ENCODE results near the gene COL13A1.

COL13A1 gene
- total RNA-seq = 0 reads per million in 2 donors

DNA sequence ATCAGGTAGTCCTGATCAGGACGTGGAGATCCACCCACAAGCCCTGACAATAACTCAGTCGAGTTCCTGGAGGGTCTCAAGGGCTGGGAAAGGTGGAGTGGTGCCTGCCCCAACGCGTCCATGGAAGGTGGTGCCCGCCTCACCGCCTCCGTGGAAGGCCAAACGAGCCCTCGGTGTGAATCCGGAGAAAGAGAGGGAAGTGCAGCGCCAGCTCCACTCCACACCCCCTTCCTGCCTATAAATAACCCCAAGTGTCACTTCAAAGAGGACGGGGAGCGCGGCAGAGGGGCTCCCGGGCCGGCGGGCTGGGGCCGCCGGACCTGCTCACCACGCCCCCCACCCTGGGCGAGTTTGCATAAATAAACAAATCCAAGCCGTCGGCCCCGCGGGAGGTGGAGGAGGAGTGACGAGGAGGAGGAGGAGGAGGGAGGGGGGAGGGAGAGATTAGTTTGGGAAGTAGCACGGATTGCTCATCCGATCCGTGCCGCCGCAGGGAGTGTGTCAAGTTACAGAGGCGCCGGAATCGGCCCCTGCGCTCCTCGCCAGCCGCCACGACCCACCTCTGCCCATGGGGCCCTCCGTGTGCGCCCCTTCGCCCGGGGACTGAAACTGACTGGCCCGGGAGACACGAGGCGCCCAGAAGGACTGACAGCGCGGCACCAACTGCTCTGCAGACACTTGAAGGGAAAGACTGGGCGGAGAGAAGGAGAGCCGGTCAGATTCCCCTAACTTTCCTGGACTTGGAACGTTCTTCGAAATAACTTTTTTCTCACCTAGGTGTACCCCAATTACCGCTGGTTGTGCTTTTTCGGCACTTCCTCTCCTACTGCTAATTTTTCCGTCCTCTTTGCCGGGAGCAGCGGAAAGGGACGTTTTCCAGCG lies at the start of gene COL13A1:
TSS of gene COL13A1 (plus strand) at position 473 of the 882 bp plus-strand sequence. CDS start 518 bp downstream, outside the sequence.
- no peak for DNase-seq

DNA sequence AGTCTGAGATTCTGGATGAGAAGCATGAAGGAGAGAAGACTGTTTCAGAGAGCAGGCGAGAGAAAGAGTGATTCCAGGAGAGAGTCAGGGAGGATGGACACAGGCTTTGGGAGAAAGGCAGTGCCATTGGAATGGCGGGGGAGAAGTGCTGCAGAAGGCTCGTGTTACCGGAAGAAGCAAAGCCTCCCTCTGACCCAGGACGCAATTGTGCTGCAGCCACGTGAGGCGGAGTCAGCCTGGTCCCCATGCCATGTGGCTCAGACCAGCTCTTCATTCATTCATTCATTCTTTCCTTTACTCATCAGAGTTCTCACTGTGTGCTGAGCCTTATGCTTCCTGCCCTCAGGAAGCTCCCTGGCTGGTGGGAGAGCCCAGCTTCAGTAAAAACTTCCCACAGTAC lies 49.2 kb upstream of the COL13A1 start:
- no peak for DNase-seq

DNA sequence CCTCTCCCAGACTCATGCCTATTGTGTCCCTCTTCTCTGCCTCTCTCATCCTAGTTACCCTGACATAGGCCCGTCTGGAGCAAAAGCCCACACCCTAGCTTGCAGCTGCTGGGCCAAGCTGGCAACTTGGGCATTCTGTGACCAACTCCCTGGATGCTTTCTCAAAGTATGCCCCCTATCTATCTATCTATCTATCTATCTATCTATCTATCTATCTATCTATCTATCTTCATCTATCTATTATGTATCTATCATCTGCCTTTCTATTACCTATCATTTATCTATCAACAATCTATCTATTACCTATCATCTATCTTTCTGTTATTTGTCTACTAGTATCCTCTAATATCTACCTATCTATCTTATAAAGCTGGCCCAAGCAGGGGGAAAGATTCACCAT lies 45.4 kb upstream of the COL13A1 start:
- no peak for DNase-seq

DNA sequence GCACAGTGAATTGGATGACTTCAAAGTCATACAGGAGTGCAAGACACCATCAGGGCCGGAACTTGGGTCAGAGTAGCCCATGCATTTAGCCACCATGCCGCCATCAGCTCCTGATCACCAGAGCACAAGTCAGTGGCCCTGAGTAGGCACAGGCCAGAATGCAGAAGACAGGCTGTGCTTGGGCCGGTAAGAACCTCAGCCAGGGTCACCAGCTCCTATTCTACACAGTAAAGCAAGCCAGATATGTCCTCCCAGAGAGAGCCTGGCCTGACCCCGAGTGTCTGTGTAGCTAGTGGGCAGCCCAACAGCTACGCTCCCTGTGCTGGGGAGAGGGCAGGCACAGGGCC lies 44.5 kb upstream of the COL13A1 start:
- DNase-seq = no peak

DNA sequence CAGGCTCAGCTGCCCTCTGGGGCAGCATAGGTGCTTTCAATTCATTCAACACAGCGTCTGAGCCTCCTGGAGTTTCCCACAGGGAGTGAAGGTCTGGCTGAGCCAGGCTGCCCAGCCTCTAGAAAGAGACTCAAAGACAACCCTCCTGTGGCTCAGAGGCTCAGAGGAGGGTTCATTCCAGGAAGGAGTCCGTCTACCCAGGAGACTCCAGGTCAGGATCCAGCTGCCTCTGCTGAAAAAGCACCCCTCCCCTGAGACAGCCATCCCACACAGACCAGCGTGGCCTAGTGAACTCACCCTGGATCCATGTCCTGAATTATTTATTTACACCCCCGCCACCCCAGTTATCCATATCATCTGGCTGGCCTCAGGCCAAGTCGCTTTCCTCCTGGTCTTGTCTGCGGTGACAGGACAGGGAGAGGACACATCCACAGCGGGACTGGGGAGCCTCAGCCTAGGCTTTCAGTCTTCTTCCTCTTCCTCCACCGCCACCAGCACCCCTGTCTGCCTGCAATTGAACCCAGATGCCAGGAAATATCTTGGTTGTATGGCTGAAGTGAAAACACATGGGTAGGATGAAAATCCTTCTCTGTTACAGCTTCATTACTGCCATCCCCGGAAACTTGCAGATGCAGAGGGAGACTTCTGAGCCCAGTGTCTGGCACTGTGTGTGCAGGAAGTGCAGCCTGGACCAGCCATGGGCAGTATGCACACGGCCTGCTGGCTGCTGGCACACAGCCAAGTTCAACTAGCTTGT lies 44.0 kb upstream of the COL13A1 start:
- DNase-seq = no peak

DNA sequence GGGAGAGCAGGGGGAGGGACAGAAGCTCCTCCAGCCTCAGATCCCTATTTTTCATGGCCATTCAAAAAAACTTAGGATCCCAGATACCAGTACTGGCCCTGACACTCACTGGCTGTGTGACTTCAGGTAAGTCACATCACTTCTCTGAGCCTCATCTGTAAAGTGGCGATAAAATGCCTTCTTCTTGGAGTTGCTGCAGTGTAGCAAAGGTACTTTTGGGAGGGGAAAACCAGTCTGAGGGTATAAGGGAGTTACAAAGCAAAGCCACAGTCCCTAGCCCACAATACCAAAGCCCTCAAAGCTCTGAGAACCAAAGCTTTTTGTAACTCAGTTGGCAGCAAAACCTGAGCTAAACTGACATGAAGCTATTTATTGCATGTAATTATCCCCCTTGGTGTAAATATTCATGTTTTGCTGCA lies 43.4 kb upstream of the COL13A1 start:
- DNase-seq = no peak

DNA sequence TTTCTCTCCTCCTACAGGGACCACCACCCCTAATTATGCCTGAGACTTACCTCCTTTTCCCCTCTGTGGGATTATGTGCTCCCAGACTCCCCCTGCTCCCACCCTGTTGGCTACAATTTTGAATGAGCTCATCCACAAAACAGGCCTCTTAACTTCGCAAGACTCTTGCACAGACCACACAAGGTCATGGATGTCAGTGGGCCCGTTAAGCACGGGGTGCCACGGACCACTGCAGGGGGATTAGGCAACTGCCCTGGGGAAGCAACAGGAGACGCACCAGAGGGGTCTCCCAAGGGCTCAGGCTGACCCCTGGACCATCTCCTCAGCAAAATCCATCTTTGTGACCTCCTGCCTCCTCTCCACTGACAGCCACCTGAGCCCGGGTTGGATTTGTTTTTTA lies 42.1 kb upstream of the COL13A1 start:
- no peak for DNase-seq

DNA sequence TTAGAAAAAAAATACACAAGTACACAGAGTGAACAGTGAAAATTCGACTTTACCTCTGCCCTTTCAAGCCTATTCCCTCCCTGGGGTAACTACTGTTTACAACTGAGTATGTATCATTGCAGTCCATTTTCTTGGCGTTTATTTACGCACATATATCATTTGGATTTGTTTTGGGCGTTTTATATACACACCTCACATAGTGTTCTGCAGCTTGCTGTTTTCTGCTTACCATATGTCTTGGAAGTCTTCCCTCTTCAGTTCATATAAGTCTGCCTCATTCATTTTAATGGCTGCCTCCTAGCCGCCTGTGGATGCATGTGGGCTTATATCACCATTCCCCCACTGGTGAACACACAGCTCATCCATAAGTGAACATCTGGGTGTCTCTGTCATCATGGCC lies 41.6 kb upstream of the COL13A1 start:
- DNase-seq = no peak

DNA sequence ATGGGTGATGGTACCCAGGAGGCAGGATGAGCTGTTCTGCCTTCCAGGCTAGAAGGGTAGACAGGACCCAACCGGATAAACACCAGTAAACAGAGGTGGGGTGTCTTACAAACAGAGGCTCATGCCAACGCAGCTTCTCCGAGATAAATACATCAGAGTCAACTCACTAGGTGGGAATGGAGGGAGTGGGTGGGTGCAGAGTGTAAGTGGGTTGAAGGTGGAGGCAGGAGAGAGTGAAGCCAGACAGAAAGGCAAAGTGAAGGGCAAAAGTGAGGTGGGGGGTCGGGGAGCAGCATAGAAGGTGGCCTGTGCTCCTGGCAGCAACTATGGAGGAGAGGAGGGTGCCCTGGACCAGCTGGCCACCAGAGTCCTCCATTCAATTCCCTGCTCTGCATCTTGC lies 40.4 kb upstream of the COL13A1 start:
- no peak for DNase-seq

DNA sequence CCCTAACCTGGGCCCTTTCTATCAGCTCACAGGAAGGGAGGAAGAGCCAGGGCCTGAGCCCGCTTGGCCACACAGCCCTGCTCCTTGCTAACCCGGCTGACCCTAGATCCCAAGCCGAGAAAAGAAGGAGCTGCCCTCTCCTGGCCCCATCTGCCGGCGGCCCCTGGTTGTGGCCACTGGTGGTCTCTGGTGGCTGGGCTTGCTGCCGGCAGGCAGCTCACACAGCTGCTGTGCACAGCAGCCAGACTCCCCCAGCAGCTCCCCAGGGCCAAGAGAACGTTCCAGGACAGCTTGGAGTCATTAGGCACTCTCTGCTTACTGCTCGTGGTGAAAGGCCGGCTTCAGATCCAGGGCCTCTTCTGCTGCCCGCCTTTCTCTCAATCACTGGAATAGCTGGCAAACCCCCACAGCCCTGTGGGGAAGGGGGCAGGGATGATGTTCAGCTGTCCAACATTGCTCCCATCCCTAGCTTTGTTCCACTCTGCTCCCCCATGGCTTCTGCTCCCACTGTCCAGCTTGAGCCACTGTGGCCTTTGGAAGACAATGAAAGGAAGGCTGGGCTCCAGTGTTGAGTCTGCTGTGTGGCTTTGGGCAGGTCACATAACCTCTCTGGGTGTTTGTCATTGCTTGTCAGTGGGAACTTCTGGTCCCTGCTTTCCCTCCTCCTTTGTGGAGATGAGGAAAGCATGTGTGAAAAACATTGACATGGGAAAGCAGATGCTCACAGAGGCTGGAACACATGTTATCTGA lies 35.4 kb upstream of the COL13A1 start:
- no peak for DNase-seq

DNA sequence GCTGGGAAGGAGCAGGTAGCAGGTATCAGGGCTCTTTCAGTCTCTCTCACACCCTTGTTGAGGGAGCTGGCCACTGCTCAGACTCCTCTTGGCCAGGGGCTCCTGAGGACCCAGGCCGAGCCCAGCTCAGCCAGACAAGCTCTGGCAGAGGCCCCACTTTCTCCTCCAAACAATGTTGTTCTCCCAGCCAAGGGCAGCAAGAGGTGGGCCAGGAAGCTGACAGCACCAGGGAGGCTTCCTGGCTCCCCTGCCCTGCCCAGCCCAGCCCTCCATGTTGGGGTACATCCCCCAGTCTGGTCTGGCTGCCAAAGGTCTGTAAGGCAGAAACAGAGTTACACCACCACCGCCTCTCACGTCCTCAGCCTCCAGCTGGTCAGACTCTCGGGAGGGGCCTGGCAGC lies 33.9 kb upstream of the COL13A1 start:
- DNase-seq = no peak

DNA sequence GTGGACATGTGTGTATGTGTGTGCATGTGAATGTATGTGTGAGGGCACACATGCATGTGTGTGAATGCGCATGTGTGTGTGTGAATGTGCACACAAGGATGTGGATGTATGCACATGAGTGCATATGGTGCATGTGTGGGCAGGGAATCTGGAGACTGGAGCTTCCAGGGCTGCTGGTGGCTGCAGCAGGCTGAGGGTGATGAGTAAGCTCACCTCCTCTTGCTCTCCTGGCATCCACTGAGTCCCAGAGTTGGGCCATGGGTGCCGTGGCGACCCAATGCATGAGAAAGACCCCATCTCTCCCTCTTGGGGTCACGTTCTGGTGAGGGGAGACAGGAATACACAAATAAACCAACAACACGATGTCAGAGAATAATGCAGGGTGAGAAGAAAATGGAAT lies 33.3 kb upstream of the COL13A1 start:
- no peak for DNase-seq

DNA sequence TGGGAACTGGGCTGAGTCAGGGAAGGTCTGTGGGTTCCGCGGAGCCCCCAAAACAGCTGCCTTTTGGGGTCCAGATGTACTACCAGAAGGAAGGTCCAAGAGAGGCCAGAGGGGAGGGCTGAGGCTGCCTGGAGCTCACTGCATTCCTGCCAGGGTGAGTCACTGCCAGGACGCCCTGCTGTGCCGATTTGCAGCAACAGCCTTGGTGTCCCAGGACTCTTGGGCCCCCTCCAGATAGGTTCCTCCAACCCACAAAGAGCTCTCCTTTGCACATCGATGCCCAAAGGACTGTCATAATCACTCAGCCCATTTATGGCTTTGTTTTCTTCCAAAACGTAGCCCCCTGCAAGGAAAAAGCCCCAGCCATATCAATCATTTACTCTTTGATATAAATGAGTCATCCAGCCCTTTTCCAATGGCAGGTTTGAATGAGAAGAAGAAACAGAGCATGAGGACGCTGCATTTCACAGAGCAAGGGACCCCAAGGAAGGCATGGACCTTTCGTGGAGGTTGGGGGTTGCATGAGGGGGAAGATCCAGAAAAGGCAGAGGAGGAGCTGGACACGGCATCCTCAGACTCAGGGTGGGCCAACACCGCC lies 32.2 kb upstream of the COL13A1 start:
- DNase-seq = no peak

DNA sequence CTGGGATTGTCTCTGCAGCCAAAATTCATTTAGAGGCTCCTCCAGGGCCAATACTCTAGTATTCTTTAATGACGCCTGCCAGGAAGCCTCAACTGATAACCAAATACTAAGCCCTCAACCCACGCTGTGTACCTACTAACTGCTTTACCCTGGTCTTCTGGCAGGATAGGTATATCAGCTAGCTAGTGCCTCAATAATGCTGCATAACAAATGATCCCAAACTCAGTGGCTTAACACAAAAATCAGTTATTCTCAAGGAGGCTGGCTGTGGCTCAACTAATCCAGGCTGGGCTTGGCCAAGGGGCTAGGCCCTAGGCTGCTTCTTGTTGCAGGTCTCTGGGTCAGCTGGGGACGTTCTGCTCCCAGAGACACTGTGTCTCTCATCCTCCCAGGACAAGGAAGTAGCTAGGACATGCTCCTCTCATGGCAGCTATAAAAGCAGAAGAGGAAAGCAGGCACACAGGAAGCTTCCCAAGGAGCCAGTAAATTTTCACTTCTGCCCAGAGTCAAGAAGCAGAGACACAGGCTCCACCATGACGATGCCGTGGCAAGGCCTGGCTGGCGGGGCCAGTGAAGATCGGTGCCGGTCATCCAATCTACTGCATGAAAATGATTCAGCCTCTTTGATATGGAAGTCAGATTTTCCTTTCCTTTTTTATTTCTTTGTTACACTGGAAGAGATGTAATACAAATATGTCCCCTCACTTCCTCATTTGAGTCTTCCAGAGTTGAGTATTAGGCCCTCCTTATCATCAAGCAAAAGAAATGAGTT lies 28.6 kb upstream of the COL13A1 start:
- no peak for DNase-seq

DNA sequence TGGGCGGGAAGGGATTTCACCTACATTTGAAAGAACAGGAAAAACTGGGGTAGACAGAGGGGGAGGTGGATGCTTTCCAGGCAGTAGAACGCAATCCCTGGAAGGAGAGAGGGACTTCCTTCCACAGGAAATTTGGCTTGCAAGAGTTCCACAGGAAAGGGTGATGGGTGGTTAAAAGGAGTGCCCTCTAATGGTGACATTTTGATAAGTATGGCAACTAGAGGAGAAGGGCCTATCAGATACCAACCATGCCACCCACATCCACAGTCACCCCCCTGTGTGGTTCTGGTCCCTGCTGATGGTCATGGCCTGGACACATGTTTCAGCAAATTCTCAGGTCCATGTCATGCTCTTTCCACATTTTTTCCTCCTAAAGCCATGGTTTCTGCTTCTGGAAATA lies 27.1 kb upstream of the COL13A1 start:
- no peak for DNase-seq

DNA sequence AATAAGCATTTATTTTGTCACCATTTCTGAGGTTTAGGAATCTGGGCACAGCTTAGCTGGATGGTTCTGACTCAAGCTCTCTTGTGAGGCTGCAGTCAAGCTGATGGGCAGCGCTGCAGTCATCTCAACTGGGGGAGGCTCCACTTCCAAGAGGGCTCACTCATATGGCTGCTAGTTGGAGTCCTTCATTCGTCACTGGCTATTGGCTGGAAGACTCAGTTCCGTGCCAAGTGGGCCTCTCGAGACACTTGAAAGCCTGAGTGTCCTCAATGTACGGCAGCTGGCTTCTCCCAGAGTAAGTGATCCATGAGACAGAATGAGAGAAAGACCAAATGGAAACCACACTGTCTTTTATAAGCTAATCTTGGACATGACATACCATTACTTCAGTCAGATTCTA lies 21.6 kb upstream of the COL13A1 start:
- no peak for DNase-seq

DNA sequence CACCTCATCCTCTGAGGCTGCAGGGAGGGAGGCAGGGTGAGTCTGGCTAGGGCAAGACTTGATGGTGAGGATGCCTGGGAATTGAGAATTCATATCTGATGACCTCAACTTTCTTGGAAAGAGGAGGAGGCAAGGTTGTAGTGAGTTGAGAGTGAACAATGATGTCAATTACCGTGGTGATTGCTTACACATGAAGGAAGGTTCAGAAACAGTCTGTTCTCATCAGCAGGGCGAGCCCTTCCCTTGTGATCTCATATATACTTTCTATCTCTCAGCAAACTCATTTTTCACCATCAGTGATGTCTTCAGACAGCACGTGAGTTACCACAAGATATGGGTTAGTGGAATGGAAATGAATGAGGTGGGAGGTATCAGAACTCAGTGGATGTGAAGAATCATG lies 20.1 kb upstream of the COL13A1 start:
- no peak for DNase-seq

DNA sequence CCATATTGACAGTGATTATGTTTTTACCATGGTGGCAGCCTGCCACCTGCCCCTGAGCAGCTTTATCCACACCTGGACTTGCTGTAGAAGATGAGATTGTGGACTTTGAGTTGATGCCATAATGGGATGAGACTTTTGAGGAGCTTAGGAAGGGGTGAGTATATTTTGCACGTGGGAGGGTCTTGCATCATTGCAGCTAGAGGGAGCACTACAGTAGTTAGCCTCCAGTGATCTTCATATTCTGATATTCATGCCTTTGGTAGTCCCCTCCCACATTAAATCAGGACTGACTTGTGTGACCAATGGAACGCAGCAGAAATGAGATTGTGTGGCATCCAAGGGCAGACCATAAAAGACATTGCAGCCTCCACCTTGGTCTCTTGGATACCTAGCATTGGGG lies 18.2 kb upstream of the COL13A1 start:
- no peak for DNase-seq

DNA sequence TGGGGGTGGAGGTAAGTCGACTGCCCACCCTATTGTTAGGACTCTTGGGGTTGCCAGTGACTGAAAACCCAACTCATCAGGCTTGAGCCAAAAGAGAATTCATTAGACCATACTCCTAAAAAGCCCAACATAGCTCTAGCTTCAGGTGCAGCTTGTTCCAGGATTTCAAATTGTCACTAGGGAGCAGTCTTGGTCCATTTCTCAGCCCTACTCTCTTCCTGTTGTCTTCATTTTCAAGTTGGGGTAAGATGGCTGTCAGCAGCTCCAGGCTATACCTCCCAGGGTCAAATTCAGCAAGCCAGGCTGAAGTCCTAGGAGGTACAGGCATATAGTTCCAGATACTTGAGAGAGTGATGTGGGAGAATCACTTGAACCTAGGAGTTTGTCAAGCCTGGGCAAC lies 14.9 kb upstream of the COL13A1 start:
- no peak for DNase-seq

DNA sequence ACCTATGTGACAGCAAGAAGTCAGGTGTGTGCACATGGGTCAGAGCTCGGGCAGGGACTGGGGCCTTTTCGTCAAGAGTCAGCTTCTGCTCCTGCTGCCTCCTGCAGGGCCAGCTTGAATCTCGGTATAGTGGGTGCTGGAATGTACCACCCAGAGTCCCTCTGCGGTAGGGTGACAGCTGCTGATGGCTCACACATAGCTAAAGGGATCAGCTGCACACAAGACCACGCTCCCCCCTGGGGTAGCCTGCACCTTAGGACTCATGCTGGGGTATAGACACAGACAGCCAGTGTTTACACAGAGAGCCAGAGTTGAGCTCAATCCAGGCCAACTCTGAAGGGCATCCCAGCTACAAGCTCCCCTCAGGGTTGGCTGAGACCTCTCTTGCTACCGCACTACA lies 14.0 kb upstream of the COL13A1 start:
- DNase-seq = no peak

DNA sequence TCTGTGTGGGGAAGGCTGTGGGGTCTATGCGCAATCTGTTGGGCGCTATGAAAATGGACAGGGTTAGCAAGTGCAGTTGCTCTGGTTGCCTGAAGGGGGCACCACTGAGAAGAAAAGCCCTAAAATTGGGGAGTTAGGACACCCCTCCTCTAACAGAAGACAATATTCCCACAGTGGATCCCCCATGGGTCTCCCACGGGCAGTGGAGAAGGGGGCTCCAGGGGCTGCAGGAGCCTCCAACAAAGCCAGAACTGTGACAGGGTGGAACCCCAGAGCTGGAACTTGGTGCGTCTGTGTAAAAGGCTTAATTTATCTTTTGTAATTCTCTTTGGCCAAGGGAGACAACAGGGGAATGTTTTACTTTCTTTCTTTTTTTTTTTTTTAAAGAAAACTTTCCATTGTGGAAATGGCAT lies 12.5 kb upstream of the COL13A1 start:
- no peak for DNase-seq

DNA sequence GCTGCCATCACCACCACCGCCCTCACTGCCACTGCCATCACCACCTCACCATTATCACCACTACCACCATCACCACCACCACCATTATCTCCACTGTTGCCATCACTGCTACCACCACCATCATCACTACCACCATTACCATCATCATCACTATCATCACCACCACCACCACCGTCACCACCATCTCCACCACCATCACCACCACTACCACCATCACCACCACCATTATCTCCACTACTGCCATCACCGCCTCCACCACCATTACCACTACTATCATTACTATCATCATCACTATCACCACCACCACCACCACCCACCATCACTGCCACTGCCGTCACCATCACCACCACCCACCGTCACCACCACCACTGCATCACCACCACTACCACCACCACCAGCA lies 9.9 kb upstream of the COL13A1 start:
- DNase-seq = no peak

Data from T-helper 9 cell (primary cell).